PC-9 (cell line): ENCODE measurements around the gene RUVBL2. TPM values are rescaled to one million over a fixed set of nuclear protein-coding genes. Genes with fewer than 3 reads are reported as not detected.
"Not testable (repeated sequence)": the region's sequence is repeated elsewhere in the genome, so short reads cannot be mapped to it uniquely, and the experiment has no call there.

Experiments
- BruUV-seq: library from RNA; stranded (reverse); fragments of 400-500 nt; replicated peaks from 2 replicates; lab custom pipeline; 2021; lab: Mats Ljungman, UMichigan
- CTCF ChIA-PET: fragments of 300-600 bp; sonication (Branson Sonifier 250); formaldehyde crosslinking; loops from one replicate; lab custom pipeline; 2022; ENCODE audit warnings: antibody characterized with exemption; lab: Charles Lee
- POLR2A ChIA-PET: fragments of 300-600 bp; sonication (Branson Sonifier 250); formaldehyde crosslinking; loops from one replicate; lab custom pipeline; 2022; ENCODE audit warnings: antibody characterized with exemption; ENCODE audit not compliant: unreplicated experiment; lab: Charles Lee
- DNase-seq, 2 experiments: peaks; one replicate each; pipeline versions ENCODE4 v3.0.0 to v3.0.0-alpha.2; 2015 to 2022; ENCODE audit warnings: mixed read lengths in 1 of 2
- H2AFZ ChIP-seq: fragments of 200-600 bp; sonication (generic); 2 replicates; pipeline ENCODE4 v1.8.1; 2017; ENCODE audit warnings: antibody characterized with exemption
- H3F3A ChIP-seq: fragments of 200-600 bp; sonication (generic); 2 replicates; pipeline ENCODE4 v1.8.1; 2017; ENCODE audit warnings: antibody characterized with exemption, mild to moderate bottlenecking, low read depth; ENCODE audit not compliant: insufficient read depth
- H3K27ac ChIP-seq: fragments of 200-600 bp; sonication (generic); 2 replicates; pipeline ENCODE4 v1.6.1; 2016; ENCODE audit warnings: mixed run types
- H3K27me3 ChIP-seq: fragments of 200-600 bp; sonication (generic); 2 replicates; pipeline ENCODE4 v1.6.1; 2016; ENCODE audit warnings: low read depth, mixed run types; ENCODE audit not compliant: insufficient read depth
- H3K36me3 ChIP-seq: fragments of 200-600 bp; sonication (generic); 2 replicates; pipeline ENCODE4 v1.6.1; 2016; ENCODE audit warnings: low read depth, mixed run types
- H3K4me1 ChIP-seq: fragments of 200-600 bp; sonication (generic); replicated peaks from 2 replicates; pipeline ENCODE4 v1.6.1; 2016; ENCODE audit warnings: mixed run types; ENCODE audit not compliant: insufficient read depth
- H3K4me2 ChIP-seq: fragments of 200-600 bp; sonication (generic); 2 replicates; pipeline ENCODE4 v1.6.1; 2017; ENCODE audit warnings: mixed run types
- H3K4me3 ChIP-seq: fragments of 200-600 bp; sonication (generic); 2 replicates; pipeline ENCODE4 v1.6.1; 2016; ENCODE audit warnings: mixed run types
- H3K79me2 ChIP-seq: fragments of 200-600 bp; sonication (generic); 2 replicates; pipeline ENCODE4 v1.6.1; 2017; ENCODE audit warnings: low read depth, mixed run types
- H3K9me2 ChIP-seq: fragments of 200-600 bp; sonication (generic); 2 replicates; pipeline ENCODE4 v1.8.1; 2017; ENCODE audit warnings: mild to moderate bottlenecking; ENCODE audit not compliant: insufficient read depth
- H3K9me3 ChIP-seq: fragments of 200-600 bp; sonication (generic); 2 replicates; pipeline ENCODE4 v1.8.1; 2016; ENCODE audit warnings: low read depth; ENCODE audit not compliant: insufficient read depth
- H4K20me1 ChIP-seq: fragments of 200-600 bp; sonication (generic); 2 replicates; pipeline ENCODE4 v1.8.1; 2017; ENCODE audit not compliant: insufficient read depth
- intact Hi-C: fragments of 100-400 bp; cut with micrococcal nuclease; formaldehyde crosslinking; loops from one replicate; pipeline ENCODE4 v1.10.0; 2022; ENCODE audit not compliant: unreplicated experiment
- total RNA-seq: library from RNA; stranded (reverse); gene quantifications from 2 replicates; pipeline ENCODE4 v1.2.3, GENCODE V29; 2021

Gene RUVBL2
- total RNA-seq, 1 experiment from 2014 or later: 179 TPM

DNA sequence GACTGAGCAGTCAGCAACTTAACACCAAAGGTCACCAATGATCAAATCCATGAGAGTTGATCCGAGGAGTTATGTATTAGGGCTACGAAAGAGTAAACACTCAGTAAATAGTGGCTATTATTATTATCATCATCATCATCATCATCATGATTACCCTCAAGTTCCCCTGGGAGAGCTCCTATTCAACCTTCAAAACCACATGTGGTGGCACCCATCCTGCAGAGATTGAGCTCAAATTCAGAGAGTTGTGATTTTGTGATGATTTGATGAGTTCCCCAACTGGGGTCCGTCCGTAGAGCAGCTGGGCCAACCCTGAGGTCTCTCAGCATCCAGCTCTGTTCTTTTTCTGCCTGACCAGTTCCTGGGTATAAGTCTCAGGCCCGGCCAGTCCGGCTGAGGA, 31.4 kb downstream of the RUVBL2 start:
- H3K27me3 ChIP-seq, H3K9me2 ChIP-seq, DNase-seq, H3K4me3 ChIP-seq, H3K27ac ChIP-seq, H3K4me2 ChIP-seq, H2AFZ ChIP-seq, H4K20me1 ChIP-seq, intact Hi-C loops, H3K4me1 ChIP-seq, H3K36me3 ChIP-seq, H3K79me2 ChIP-seq, BruUV-seq, H3K9me3 ChIP-seq: not testable (repeated sequence)
- ChIA-PET POLR2A (interaction anchor here (0.6 kb wide), 1 partner anchor 73 kb away, joined by 5 read pairs; no protein-coding TSS in a partner anchor), CTCF (interaction anchor here (0.7 kb wide), 1 partner anchor 169 kb away, joined by 4 read pairs; no protein-coding TSS in a partner anchor)
- peaks cover 18% of the 10 kb centered on the region for H3F3A ChIP-seq

- BruUV-seq, H3K4me1 ChIP-seq, H3K27me3 ChIP-seq, H3K36me3 ChIP-seq, H4K20me1 ChIP-seq, intact Hi-C loops, DNase-seq, H3K27ac ChIP-seq, H3K4me3 ChIP-seq, H3K79me2 ChIP-seq, H3K9me3 ChIP-seq, H3K9me2 ChIP-seq, H3K4me2 ChIP-seq, H2AFZ ChIP-seq: not testable (repeated sequence)
- H3F3A ChIP-seq: peaks cover 14% of the 10 kb centered on the region
- POLR2A ChIA-PET: interaction anchor here (0.6 kb wide), 1 partner anchor 72 kb away, joined by 5 read pairs; no protein-coding TSS in a partner anchor
- CTCF ChIA-PET: interaction anchor here (0.7 kb wide), 1 partner anchor 170 kb away, joined by 4 read pairs; no protein-coding TSS in a partner anchor
Observed at GRCh38 chr19:49025599-49025998, 31.9 kb downstream of the RUVBL2 start.

GRCh38 chr19:49028686-49029085, 35.0 kb downstream of the RUVBL2 start:
- BruUV-seq, H3K4me1 ChIP-seq, H3K27me3 ChIP-seq, CTCF ChIA-PET, H3K9me2 ChIP-seq, H4K20me1 ChIP-seq, H3K4me3 ChIP-seq, H3F3A ChIP-seq, H3K79me2 ChIP-seq, POLR2A ChIA-PET, DNase-seq, H2AFZ ChIP-seq, H3K27ac ChIP-seq, intact Hi-C loops, H3K9me3 ChIP-seq, H3K36me3 ChIP-seq, H3K4me2 ChIP-seq: not testable (repeated sequence)

DNA sequence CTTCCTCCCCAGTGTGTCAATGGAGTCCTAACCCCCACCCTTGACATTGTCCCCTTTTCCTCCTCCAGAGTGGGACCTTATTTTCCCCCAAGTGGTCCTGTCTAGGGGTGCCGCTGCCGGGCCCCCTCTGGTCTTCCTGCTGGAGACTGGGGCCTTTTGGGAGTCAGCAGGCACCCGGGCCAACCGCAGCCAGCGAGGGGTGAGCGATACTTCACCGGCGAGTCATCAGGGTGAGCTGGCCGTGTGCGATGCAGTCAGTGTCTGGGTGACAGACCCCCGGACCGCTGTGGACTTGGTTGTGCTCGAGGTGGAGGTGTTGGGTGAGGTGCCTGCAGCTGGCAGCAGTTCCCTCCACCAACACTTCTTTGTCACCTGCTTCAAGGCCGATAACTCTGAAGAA, 36.1 kb downstream of the RUVBL2 start:
- H3K79me2 ChIP-seq, H3K27me3 ChIP-seq, H3K9me2 ChIP-seq, BruUV-seq, H3K4me2 ChIP-seq, H4K20me1 ChIP-seq, intact Hi-C loops, DNase-seq, H3K4me1 ChIP-seq, H2AFZ ChIP-seq, H3K9me3 ChIP-seq, H3K36me3 ChIP-seq, H3K4me3 ChIP-seq, H3K27ac ChIP-seq, H3F3A ChIP-seq: not testable (repeated sequence)
- ChIA-PET POLR2A (interaction anchor here (0.6 kb wide), 1 partner anchor 22 kb away, joined by 3 read pairs; no protein-coding TSS in a partner anchor), CTCF (interaction anchor here (0.6 kb wide), 1 partner anchor 44 kb away, joined by 3 read pairs; no protein-coding TSS in a partner anchor)

DNA sequence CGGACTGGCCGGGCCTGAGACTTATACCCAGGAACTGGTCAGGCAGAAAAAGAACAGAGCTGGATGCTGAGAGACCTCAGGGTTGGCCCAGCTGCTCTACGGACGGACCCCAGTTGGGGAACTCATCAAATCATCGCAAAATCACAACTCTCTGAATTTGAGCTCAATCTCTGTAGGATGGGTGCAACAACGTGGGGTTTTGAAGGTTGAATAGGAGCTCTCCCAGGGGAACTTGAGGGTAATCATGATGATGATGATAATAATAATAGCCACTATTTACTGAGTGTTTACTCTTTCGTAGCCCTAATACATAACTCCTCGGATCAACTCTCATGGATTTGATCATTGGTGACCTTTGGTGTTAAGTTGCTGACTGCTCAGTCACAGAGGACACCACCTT, 36.6 kb downstream of the RUVBL2 start:
- H4K20me1 ChIP-seq, intact Hi-C loops, H3K4me3 ChIP-seq, BruUV-seq, DNase-seq, H3K27ac ChIP-seq, H3K27me3 ChIP-seq, H3K9me3 ChIP-seq, H2AFZ ChIP-seq, H3K4me1 ChIP-seq, POLR2A ChIA-PET, H3K36me3 ChIP-seq, H3K9me2 ChIP-seq, H3K4me2 ChIP-seq, H3K79me2 ChIP-seq, H3F3A ChIP-seq: not testable (repeated sequence)
- CTCF ChIA-PET: interaction anchor here (0.6 kb wide), 1 partner anchor 44 kb away, joined by 3 read pairs; no protein-coding TSS in a partner anchor
